ENCODE measurements around the gene MS4A15. TPM values are rescaled to one million over a fixed set of nuclear protein-coding genes. Genes with fewer than 3 reads are reported as not detected.

MS4A15 gene
- polyA plus RNA-seq, 1 experiment, result not detected

- H3K36me3 ChIP-seq (ENCODE audit: control insufficient read depth, insufficient read depth, low read length), result no peaks in the 10 kb centered on the region
- TF ChIP-seq CTCF (IDR thresholded peaks at IDR 0.05; ENCODE audit: insufficient read depth, low read depth, low read length), result no peak
- H3K4me3 ChIP-seq (ENCODE audit: low read depth, low read length), result no peak overlapping the region
- no peak for DNase-seq (ENCODE audit: low read depth)
- CTCF ChIA-PET, result interaction anchor here (0.7 to 0.9 kb wide), 2 partner anchors 11 to 398 kb away, joined by 3 read pairs; no protein-coding TSS in a partner anchor
- H3K27me3 ChIP-seq (ENCODE audit: control insufficient read depth, insufficient read depth, low read length), result peaks cover 3% of the 10 kb centered on the region; the same call in 1 of the 2 replicates
- POLR2A ChIA-PET, result no interaction called here
Observed at GRCh38 chr11:60780774-60781173, 24.1 kb downstream of the MS4A15 start.

DNA sequence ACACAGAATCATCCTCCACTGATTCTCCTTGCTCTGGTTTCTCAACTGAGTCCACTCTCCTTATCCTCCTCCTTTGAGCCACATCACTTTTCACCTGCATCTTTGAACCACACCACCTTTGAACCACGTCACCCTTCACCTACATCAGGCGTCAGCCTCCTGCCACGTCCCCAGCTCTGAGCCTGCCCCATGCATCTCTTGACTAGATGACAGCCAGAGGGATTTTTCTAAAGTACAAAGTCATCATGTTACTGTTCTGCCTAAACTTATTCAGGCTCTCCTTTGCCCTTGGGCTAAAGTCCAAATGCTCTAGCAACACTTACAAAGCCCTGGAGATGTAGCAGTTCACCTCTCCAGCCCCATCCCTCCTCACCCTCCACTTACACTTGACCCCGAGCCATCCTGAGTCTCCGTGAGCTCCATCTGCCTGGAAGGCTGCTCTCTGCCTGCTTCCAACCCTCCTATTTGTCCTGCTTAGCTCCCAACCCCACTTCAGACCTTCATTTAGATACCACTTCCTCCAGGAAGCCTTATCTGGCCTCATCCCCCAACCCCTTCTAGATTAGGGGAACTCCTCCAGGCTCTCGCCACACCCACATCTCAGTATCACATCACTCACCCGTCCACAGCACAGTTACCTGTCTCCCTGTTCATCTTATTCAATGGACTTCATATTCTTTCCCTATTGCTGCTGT is 24.8 kb downstream of the MS4A15 start:
- no peak for TF ChIP-seq CTCF (IDR thresholded peaks at IDR 0.05; ENCODE audit: insufficient read depth, low read depth, low read length)
- DNase-seq (ENCODE audit: low read depth), result no peak
- ChIA-PET CTCF (interaction anchor here (0.6 to 0.9 kb wide), 3 partner anchors 10 to 397 kb away, joined by 3 to 4 read pairs (median 3); no protein-coding TSS in a partner anchor), POLR2A (no interaction called here)
- Histone ChIP-seq H3K36me3 (ENCODE audit: control insufficient read depth, insufficient read depth, low read length) (no peaks in the 10 kb centered on the region), H3K27me3 (ENCODE audit: control insufficient read depth, insufficient read depth, low read length) (peaks cover 3% of the 10 kb centered on the region; the same call in 1 of the 2 replicates), H3K4me3 (ENCODE audit: low read depth, low read length) (no peak overlapping the region)

DNA sequence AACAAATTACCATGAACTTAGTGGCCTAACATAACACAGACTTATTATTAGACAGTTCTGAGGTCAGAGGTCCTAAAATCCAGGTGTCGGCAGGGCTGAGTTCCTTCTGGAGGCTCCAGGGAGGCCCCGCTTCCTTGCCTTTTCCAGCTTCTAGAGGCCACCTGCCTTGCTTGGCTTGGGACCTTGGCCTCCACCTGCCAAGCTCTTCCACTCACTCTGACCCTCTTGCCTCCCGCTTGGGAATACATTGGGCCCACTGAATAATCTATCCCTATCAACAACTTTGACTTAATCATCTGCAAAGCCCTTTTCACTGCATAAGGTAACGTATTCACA is 25.3 kb downstream of the MS4A15 start:
- CTCF ChIA-PET, result interaction anchor here (0.6 kb wide), 1 partner anchor 21 kb away, joined by 4 read pairs; no protein-coding TSS in a partner anchor
- Histone ChIP-seq H3K4me3 (ENCODE audit: low read depth, low read length) (no peak overlapping the region), H3K36me3 (ENCODE audit: control insufficient read depth, insufficient read depth, low read length) (no peaks in the 10 kb centered on the region), H3K27me3 (ENCODE audit: control insufficient read depth, insufficient read depth, low read length) (peaks cover 3% of the 10 kb centered on the region; the same call in 1 of the 2 replicates)
- POLR2A ChIA-PET, result no interaction called here
- TF ChIP-seq CTCF (IDR thresholded peaks at IDR 0.05; ENCODE audit: insufficient read depth, low read depth, low read length), result no peak
- DNase-seq (ENCODE audit: low read depth), result no peak

GRCh38 chr11:60782393-60783140 is 25.9 kb downstream of the MS4A15 start:
- Histone ChIP-seq H3K4me3 (ENCODE audit: low read depth, low read length) (no peak overlapping the region), H3K27me3 (ENCODE audit: control insufficient read depth, insufficient read depth, low read length) (peaks cover 3% of the 10 kb centered on the region; the same call in 1 of the 2 replicates), H3K36me3 (ENCODE audit: control insufficient read depth, insufficient read depth, low read length) (no peaks in the 10 kb centered on the region)
- POLR2A ChIA-PET, result no interaction called here
- CTCF ChIA-PET, result no interaction called here
- DNase-seq (ENCODE audit: low read depth), result no peak
- TF ChIP-seq CTCF (IDR thresholded peaks at IDR 0.05; ENCODE audit: insufficient read depth, low read depth, low read length), result no peak

GRCh38 chr11:60783141-60783484 is 26.4 kb downstream of the MS4A15 start:
- no peak overlapping the region for H3K4me3 ChIP-seq (ENCODE audit: low read depth, low read length)
- TF ChIP-seq CTCF (IDR thresholded peaks at IDR 0.05; ENCODE audit: insufficient read depth, low read depth, low read length), result no peak
- DNase-seq (ENCODE audit: low read depth), result no peak
- no peaks in the 10 kb centered on the region for H3K36me3 ChIP-seq (ENCODE audit: control insufficient read depth, insufficient read depth, low read length)
- ChIA-PET CTCF (no interaction called here), POLR2A (no interaction called here)
- H3K27me3 ChIP-seq (ENCODE audit: control insufficient read depth, insufficient read depth, low read length), result peaks cover 3% of the 10 kb centered on the region; the same call in 1 of the 2 replicates

Data from BJ (cell line).